ENCODE measurements around the gene ZMPSTE24. TPM values are rescaled to one million over a fixed set of nuclear protein-coding genes. Genes with fewer than 3 reads are reported as not detected.

The ZMPSTE24 gene
- polyA plus RNA-seq, 1 donor from 2014 or later, result 32.9 TPM

DNA sequence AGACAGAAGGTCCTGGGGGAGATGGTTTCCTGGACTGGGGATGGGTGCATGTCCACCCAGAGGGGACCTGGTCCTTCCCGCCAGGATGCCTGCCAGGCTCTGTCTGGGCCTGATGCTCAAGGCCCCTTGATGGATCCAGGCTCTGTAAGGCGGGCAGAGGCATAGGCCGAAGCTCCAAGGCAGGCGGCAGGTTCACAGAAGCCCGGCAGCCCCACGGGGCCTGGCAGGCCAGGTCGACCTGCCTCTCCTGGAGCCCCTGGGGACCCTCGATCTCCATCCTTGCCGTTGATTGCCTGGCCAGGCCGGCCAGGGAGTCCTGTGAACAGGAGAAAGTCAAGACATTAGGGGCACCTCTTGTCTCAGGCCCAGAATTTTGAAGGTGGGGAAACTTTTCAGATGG, 43.0 kb downstream of the ZMPSTE24 start:
- Histone ChIP-seq H3K9ac (ENCODE audit: low read length) (no peak overlapping the region), H3K9me3 (ENCODE audit: low read length) (no peaks in the 10 kb centered on the region), H4K20me1 (ENCODE audit: insufficient read depth) (no peaks in the 10 kb centered on the region), H3K4me2 (ENCODE audit: low read length) (no peak overlapping the region), H3K4me3 (ENCODE audit: low read length) (no peak overlapping the region), H2AFZ (ENCODE audit: low read depth, low read length) (no peak overlapping the region), H3F3A (ENCODE audit: insufficient read depth, low read length, poor library complexity, severe bottlenecking) (no peaks in the 10 kb centered on the region), H3K27ac (ENCODE audit: low read length) (no peak overlapping the region), H3K79me2 (replicated peaks; ENCODE audit: insufficient read depth, low read length) (no peaks in the 10 kb centered on the region), H3K27me3 (ENCODE audit: insufficient read depth, low read depth, low read length) (no peaks in the 10 kb centered on the region), H3K36me3 (ENCODE audit: insufficient read depth, low read length) (no peaks in the 10 kb centered on the region), H3K9me2 (ENCODE audit: insufficient read depth, low read length) (no peaks in the 10 kb centered on the region)
- no peak for TF ChIP-seq POLR2AphosphoS5 (IDR thresholded peaks at IDR 0.05)
- TF ChIP-seq MXI1 (conservative IDR thresholded peaks at IDR 0.05; ENCODE audit: poor library complexity, severe bottlenecking), result no peak
- no peak for TF ChIP-seq SMC3 (conservative IDR thresholded peaks at IDR 0.05; ENCODE audit: poor library complexity)
- TF ChIP-seq EP300 (conservative IDR thresholded peaks at IDR 0.05; ENCODE audit: poor library complexity, severe bottlenecking), result no peak
- no peak for TF ChIP-seq EZH2 (IDR thresholded peaks at IDR 0.05; ENCODE audit: borderline replicate concordance, insufficient read depth, low read length, poor library complexity, severe bottlenecking)
- TF ChIP-seq RAD21 (conservative IDR thresholded peaks at IDR 0.05), result no peak
- TF ChIP-seq TAF1 (IDR thresholded peaks at IDR 0.05; ENCODE audit: low read depth), result no peak
- TF ChIP-seq, protein P1, sequence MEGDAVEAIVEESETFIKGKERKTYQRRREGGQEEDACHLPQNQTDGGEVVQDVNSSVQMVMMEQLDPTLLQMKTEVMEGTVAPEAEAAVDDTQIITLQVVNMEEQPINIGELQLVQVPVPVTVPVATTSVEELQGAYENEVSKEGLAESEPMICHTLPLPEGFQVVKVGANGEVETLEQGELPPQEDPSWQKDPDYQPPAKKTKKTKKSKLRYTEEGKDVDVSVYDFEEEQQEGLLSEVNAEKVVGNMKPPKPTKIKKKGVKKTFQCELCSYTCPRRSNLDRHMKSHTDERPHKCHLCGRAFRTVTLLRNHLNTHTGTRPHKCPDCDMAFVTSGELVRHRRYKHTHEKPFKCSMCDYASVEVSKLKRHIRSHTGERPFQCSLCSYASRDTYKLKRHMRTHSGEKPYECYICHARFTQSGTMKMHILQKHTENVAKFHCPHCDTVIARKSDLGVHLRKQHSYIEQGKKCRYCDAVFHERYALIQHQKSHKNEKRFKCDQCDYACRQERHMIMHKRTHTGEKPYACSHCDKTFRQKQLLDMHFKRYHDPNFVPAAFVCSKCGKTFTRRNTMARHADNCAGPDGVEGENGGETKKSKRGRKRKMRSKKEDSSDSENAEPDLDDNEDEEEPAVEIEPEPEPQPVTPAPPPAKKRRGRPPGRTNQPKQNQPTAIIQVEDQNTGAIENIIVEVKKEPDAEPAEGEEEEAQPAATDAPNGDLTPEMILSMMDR (IDR thresholded peaks at IDR 0.05; ENCODE audit: poor library complexity, severe bottlenecking), result no peak
- TF ChIP-seq, protein P2, sequence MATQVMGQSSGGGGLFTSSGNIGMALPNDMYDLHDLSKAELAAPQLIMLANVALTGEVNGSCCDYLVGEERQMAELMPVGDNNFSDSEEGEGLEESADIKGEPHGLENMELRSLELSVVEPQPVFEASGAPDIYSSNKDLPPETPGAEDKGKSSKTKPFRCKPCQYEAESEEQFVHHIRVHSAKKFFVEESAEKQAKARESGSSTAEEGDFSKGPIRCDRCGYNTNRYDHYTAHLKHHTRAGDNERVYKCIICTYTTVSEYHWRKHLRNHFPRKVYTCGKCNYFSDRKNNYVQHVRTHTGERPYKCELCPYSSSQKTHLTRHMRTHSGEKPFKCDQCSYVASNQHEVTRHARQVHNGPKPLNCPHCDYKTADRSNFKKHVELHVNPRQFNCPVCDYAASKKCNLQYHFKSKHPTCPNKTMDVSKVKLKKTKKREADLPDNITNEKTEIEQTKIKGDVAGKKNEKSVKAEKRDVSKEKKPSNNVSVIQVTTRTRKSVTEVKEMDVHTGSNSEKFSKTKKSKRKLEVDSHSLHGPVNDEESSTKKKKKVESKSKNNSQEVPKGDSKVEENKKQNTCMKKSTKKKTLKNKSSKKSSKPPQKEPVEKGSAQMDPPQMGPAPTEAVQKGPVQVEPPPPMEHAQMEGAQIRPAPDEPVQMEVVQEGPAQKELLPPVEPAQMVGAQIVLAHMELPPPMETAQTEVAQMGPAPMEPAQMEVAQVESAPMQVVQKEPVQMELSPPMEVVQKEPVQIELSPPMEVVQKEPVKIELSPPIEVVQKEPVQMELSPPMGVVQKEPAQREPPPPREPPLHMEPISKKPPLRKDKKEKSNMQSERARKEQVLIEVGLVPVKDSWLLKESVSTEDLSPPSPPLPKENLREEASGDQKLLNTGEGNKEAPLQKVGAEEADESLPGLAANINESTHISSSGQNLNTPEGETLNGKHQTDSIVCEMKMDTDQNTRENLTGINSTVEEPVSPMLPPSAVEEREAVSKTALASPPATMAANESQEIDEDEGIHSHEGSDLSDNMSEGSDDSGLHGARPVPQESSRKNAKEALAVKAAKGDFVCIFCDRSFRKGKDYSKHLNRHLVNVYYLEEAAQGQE (IDR thresholded peaks at IDR 0.05; ENCODE audit: borderline replicate concordance), result no peak

DNA sequence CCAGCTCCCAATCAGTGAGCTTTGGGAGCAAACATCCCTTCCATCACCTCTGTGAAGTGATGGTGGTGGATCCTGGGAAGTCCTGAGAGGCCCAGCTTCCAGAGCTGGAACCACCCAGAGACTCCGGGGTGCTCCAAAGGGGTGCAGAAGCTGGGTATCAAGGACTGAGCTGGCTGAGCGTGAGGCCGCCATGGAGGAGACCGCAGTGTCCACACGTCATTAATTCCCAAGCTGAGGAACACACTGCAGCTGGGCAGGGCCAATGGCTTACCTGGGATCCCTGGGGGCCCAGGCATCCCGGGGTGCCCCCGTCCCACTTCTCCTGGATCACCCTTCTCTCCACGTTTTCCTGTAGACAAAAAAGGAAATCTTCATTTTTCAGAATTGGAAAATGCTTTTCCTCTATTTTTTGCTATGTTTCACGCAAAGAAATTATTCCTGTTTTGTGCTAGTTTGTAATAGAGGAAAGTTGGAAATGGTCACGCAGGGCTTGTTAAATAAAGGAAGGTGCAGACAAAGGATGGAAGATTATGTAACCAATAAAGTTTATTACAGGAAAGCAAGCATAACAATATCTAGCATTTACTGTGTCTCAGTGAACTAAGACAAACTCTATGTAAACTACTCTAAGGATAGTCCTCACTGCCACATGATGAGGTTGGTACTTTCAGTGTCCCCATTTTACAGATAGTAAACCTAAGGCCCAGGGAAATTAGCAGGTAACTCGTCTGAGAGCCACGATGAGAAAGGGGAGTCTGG, 43.7 kb downstream of the ZMPSTE24 start:
- Histone ChIP-seq H3K27me3 (ENCODE audit: insufficient read depth, low read depth, low read length) (no peaks in the 10 kb centered on the region), H3K27ac (ENCODE audit: low read length) (no peak overlapping the region), H3F3A (ENCODE audit: insufficient read depth, low read length, poor library complexity, severe bottlenecking) (no peaks in the 10 kb centered on the region), H3K4me2 (ENCODE audit: low read length) (no peak overlapping the region), H2AFZ (ENCODE audit: low read depth, low read length) (no peak overlapping the region), H3K9ac (ENCODE audit: low read length) (no peak overlapping the region), H3K4me3 (ENCODE audit: low read length) (no peak overlapping the region), H4K20me1 (ENCODE audit: insufficient read depth) (no peaks in the 10 kb centered on the region), H3K36me3 (ENCODE audit: insufficient read depth, low read length) (no peaks in the 10 kb centered on the region), H3K79me2 (replicated peaks; ENCODE audit: insufficient read depth, low read length) (no peaks in the 10 kb centered on the region), H3K9me2 (ENCODE audit: insufficient read depth, low read length) (no peaks in the 10 kb centered on the region), H3K9me3 (ENCODE audit: low read length) (no peaks in the 10 kb centered on the region)
- TF ChIP-seq EZH2 (IDR thresholded peaks at IDR 0.05; ENCODE audit: borderline replicate concordance, insufficient read depth, low read length, poor library complexity, severe bottlenecking) (no peak), SMC3 (conservative IDR thresholded peaks at IDR 0.05; ENCODE audit: poor library complexity) (no peak), EP300 (conservative IDR thresholded peaks at IDR 0.05; ENCODE audit: poor library complexity, severe bottlenecking) (no peak), MXI1 (conservative IDR thresholded peaks at IDR 0.05; ENCODE audit: poor library complexity, severe bottlenecking) (no peak), POLR2AphosphoS5 (IDR thresholded peaks at IDR 0.05) (no peak), TAF1 (IDR thresholded peaks at IDR 0.05; ENCODE audit: low read depth) (no peak), RAD21 (conservative IDR thresholded peaks at IDR 0.05) (no peak)
- TF ChIP-seq, protein P1 (IDR thresholded peaks at IDR 0.05; ENCODE audit: poor library complexity, severe bottlenecking), result no peak
- TF ChIP-seq, protein P2 (IDR thresholded peaks at IDR 0.05; ENCODE audit: borderline replicate concordance), result no peak

Data from neural cell (in vitro differentiated cells).